K562 (cell line): Measurements from ENCODE around the gene LDLRAD3. TPM values are rescaled to one million over a fixed set of nuclear protein-coding genes. Genes with fewer than 3 reads are reported as not detected.

Experiments used
- ATAC-seq: fragments of 200-7000 bp; cut with Tn5 transposase; 3 replicates; pipeline ENCODE4 v1.9.1; 2020; ENCODE audit warnings: moderate library complexity
- BruUV-seq: library from RNA; stranded (reverse); fragments of 400-500 nt; replicated peaks from 2 replicates; lab custom pipeline; 2021; lab: Mats Ljungman, UMichigan
- CTCF ChIA-PET: fragments of 300-600 bp; formaldehyde crosslinking; extraction: SDS; loops from one replicate; lab custom pipeline; 2021; ENCODE audit warnings: low intra/inter-chr PET ratio; lab: Yijun Ruan, JAX
- POLR2A ChIA-PET: fragments of 300-600, 350-650 bp; sonication (Branson Sonifier 250); formaldehyde crosslinking; extraction: SDS; loops from one replicate; lab custom pipeline; 2021; ENCODE audit warnings: antibody characterized with exemption, inconsistent platforms; lab: Yijun Ruan, JAX
- DNase-seq, 4 experiments: peaks; one replicate each; pipeline versions ENCODE4 v3.0.0 to v3.0.0-alpha.2; 2011 to 2018; ENCODE audit warnings: low spot score in 3 of 4, mixed read lengths in 3 of 4; ENCODE audit errors: extremely low read depth in 1 of 4
- FAIRE-seq: peaks from 2 replicates; lab custom pipeline; 2011; peaks lifted over from hg19 to GRCh38; lab: Jason Lieb, UNC
- H2AFZ ChIP-seq: 2 replicates; pipeline ENCODE4 v1.6.0; 2011; ENCODE audit warnings: low read depth, low read length, control low read depth, inconsistent platforms
- H3K27ac ChIP-seq: fragments of 200-600 bp; 3 replicates; pipeline ENCODE4 v1.8.0; 2011; ENCODE audit warnings: low read depth, mild to moderate bottlenecking, control low read depth, inconsistent platforms, low read length, moderate library complexity, mixed read lengths; ENCODE audit errors: extremely low read depth
- H3K27me3 ChIP-seq, 2 experiments: fragments of 300-600 bp in 1 of 2; 2 replicates in 1 of 2; 3 replicates in 1 of 2; pipeline versions ENCODE4 v1.6.0 to v1.8.0; 2011; ENCODE audit warnings: inconsistent platforms in 2 of 2, low read length in 2 of 2, mild to moderate bottlenecking in 1 of 2, mixed read lengths in 1 of 2, moderate library complexity in 1 of 2; ENCODE audit not compliant: control insufficient read depth in 2 of 2, insufficient read depth in 2 of 2
- H3K36me3 ChIP-seq: fragments of 300-600 bp; 3 replicates; pipeline ENCODE4 v1.8.0; 2011; ENCODE audit warnings: mild to moderate bottlenecking, low read length, inconsistent platforms; ENCODE audit not compliant: control insufficient read depth, insufficient read depth
- H3K4me1 ChIP-seq, 2 experiments: fragments of 200-600 bp in 1 of 2; replicated peaks in 1 of 2; 2 replicates in 1 of 2; 3 replicates in 1 of 2; pipeline versions ENCODE4 v1.5.1 to v1.8.0; 2011; ENCODE audit warnings: inconsistent platforms in 2 of 2, low read length in 2 of 2, mild to moderate bottlenecking in 1 of 2, mixed read lengths in 1 of 2, moderate library complexity in 1 of 2; ENCODE audit not compliant: control insufficient read depth in 2 of 2, insufficient read depth in 2 of 2
- H3K4me2 ChIP-seq: 2 replicates; pipeline ENCODE4 v1.6.1; 2011; ENCODE audit warnings: low read length, control low read depth, inconsistent platforms, mixed read lengths; ENCODE audit not compliant: insufficient read depth
- H3K4me3 ChIP-seq: fragments of 200-600 bp; sonication (generic), shearing (Covaris generic); 2 replicates; pipeline ENCODE4 v1.5.1; 2016; ENCODE audit warnings: control low read depth, inconsistent platforms
- H3K79me2 ChIP-seq: fragments of 200-600 bp; 3 replicates; pipeline ENCODE4 v1.8.0; 2011; ENCODE audit warnings: low read length, inconsistent platforms; ENCODE audit not compliant: control insufficient read depth, insufficient read depth
- H3K9ac ChIP-seq, 2 experiments: 2 replicates each; pipeline versions ENCODE4 v1.6.0 to v1.6.1; 2011; ENCODE audit warnings: low read depth in 2 of 2, low read length in 2 of 2, control low read depth in 1 of 2, inconsistent platforms in 1 of 2, mild to moderate bottlenecking in 1 of 2, mixed read lengths in 1 of 2; ENCODE audit not compliant: insufficient read depth in 1 of 2
- H3K9me1 ChIP-seq: one replicate; pipeline ENCODE4 v1.6.0; 2011; ENCODE audit warnings: inconsistent platforms, mild to moderate bottlenecking, low read length, moderate library complexity; ENCODE audit not compliant: control insufficient read depth, insufficient read depth
- H3K9me3 ChIP-seq: replicated peaks from 2 replicates; pipeline ENCODE4 v1.5.1; 2011; ENCODE audit warnings: low read depth, low read length, inconsistent platforms; ENCODE audit not compliant: control insufficient read depth, insufficient read depth
- H4K20me1 ChIP-seq: replicated peaks from 2 replicates; pipeline ENCODE4 v1.6.1; 2011; ENCODE audit warnings: low read length, inconsistent platforms, mixed read lengths; ENCODE audit not compliant: control insufficient read depth, insufficient read depth
- CBFB ChIP-seq: sonication (generic); formaldehyde crosslinking; IDR thresholded peaks from 2 replicates; pipeline ENCODE4 v1.4.0; 2020; ENCODE audit warnings: mild to moderate bottlenecking, missing genetic modification reagents
- CGGBP1 ChIP-seq: fragments of 250-450 bp; sonication (Bioruptor Pico); IDR thresholded peaks from 2 replicates; pipeline ENCODE4 v1.9.0; 2021; ENCODE audit warnings: mild to moderate bottlenecking
- FOXK1 ChIP-seq: sonication (generic); formaldehyde crosslinking; IDR thresholded peaks from 2 replicates; pipeline ENCODE4 v1.8.0; 2022; ENCODE audit warnings: missing genetic modification reagents, mild to moderate bottlenecking, borderline replicate concordance
- IRF1 ChIP-seq: sonication (generic); formaldehyde crosslinking; IDR thresholded peaks from 2 replicates; pipeline ENCODE4 v1.8.0; 2022; ENCODE audit warnings: missing genetic modification reagents, mild to moderate bottlenecking, borderline replicate concordance
- MEIS2 ChIP-seq: fragments of 450-650 bp; IDR thresholded peaks from 2 replicates; pipeline ENCODE4 v1.6.1; 2014; ENCODE audit warnings: mild to moderate bottlenecking; ENCODE audit not compliant: partially characterized antibody
- MYC ChIP-seq, 2 experiments: fragments of 250-450 bp in 1 of 2; sonication (Bioruptor Pico) in 1 of 2; IDR thresholded peaks; 2 replicates each; pipeline versions ENCODE4 v1.5.1 to v1.6.1; 2012 to 2021; ENCODE audit warnings: low read depth in 2 of 2, borderline replicate concordance in 1 of 2, improper control_type of control experiment in 1 of 2, low read length in 1 of 2, mild to moderate bottlenecking in 1 of 2, moderate library complexity in 1 of 2
- NELFE ChIP-seq: IDR thresholded peaks from 2 replicates; pipeline ENCODE4 v1.6.1; 2011; ENCODE audit warnings: mild to moderate bottlenecking; ENCODE audit not compliant: insufficient read depth, insufficient read length
- NFE2L1 ChIP-seq: fragments of 450-650 bp; IDR thresholded peaks from 2 replicates; pipeline ENCODE4 v1.6.1; 2016; ENCODE audit warnings: missing genetic modification characterization, low read depth, mild to moderate bottlenecking, missing compliant biosample characterization, moderate library complexity, borderline replicate concordance
- PPARD ChIP-seq: fragments of 250-450 bp; sonication (Bioruptor Pico); IDR thresholded peaks from 2 replicates; pipeline ENCODE4 v1.8.0; 2022; ENCODE audit warnings: inconsistent platforms, mild to moderate bottlenecking, moderate library complexity
- SMAD2 ChIP-seq: fragments of 150-350 bp; IDR thresholded peaks from 2 replicates; pipeline ENCODE4 v1.6.1; 2014; ENCODE audit warnings: low read depth, mild to moderate bottlenecking, low read length
- TFE3 ChIP-seq: fragments of 450-650 bp; formaldehyde crosslinking; IDR thresholded peaks from 2 replicates; pipeline ENCODE4 v1.4.0; 2020; ENCODE audit warnings: mild to moderate bottlenecking, mixed read lengths
- TRIM28 ChIP-seq: fragments of 450-650 bp; IDR thresholded peaks from 2 replicates; pipeline ENCODE4 v1.6.1; 2017
- ZBTB49 ChIP-seq: sonication (generic); formaldehyde crosslinking; IDR thresholded peaks from 2 replicates; pipeline ENCODE4 v1.8.0; 2022; ENCODE audit warnings: missing genetic modification reagents, mild to moderate bottlenecking, borderline replicate concordance
- WGBS: fragments of 100-300 bp; shearing (Covaris generic); methylation state at CpG from one replicate; pipeline ENCODE4 v1.1.6; 2016; ENCODE audit warnings: low coverage, mixed read lengths; ENCODE audit not compliant: insufficient coverage; ENCODE audit errors: missing lambda C conversion rate; 5-methylcytosine and 5-hydroxymethylcytosine counted together
- in situ Hi-C: fragments of 300-500 bp; cut with MboI; formaldehyde crosslinking; loops from 4 replicates; pipeline ENCODE4 v1.15.0; 2018; ENCODE audit warnings: inconsistent platforms, mixed read lengths
- intact Hi-C: fragments of 100-400 bp; cut with micrococcal nuclease; formaldehyde crosslinking; loops from 2 replicates; pipeline ENCODE4 v1.14.2; 2022
- polyA plus RNA-seq, 8 experiments: library from polyadenylated mRNA; depleted of rRNA in 4 of 8; stranded (reverse) in 5 of 8; unstranded in 3 of 8; fragments of >200 nt; fragmentation: Nextera tagmentation in 2 of 8; fragmentation: Illumina TruSeq in 1 of 8; extraction: Ambion mirVana in 2 of 8; extraction: Trizol in 1 of 8; gene quantifications; 2 replicates each; pipeline versions ENCODE4 v1.2.1 to v1.2.3, GENCODE V29; 2011 to 2014; ENCODE audit warnings: inconsistent platforms in 1 of 8, missing spikeins in 1 of 8
- total RNA-seq, 7 experiments: library from RNA; depleted of rRNA in 6 of 7; stranded (reverse); fragments of >200 nt in 6 of 7; fragmentation: Illumina TruSeq in 2 of 7; extraction: Trizol in 2 of 7; gene quantifications; 2 replicates each; pipeline versions ENCODE4 v1.2.1 to v1.2.3, GENCODE V29; 2011 to 2021; ENCODE audit warnings: low replicate concordance in 1 of 7
- TF ChIP-seq, protein P1 (sequence below): fragments of 450-650 bp; formaldehyde crosslinking; IDR thresholded peaks from 2 replicates; pipeline ENCODE4 v1.4.0; 2022; ENCODE audit warnings: missing genetic modification characterization

Gene LDLRAD3
- total and polyA plus RNA-seq, 9 of the 15 experiments (the other 6 are each of a cell fraction or from before 2014, with no cell fraction given) = 0.73 to 7.2 (median 3.5) TPM

GRCh38 chr11:35986947-35987346 lies 43.1 kb downstream of the LDLRAD3 start (continued):
- TF ChIP-seq IRF1 (CRISPR knock-in tag) (no peak), PPARD (CRISPR knock-in tag) (no peak), FOXK1 (CRISPR knock-in tag) (no peak), NFE2L1 (tag) (no peak)

DNA sequence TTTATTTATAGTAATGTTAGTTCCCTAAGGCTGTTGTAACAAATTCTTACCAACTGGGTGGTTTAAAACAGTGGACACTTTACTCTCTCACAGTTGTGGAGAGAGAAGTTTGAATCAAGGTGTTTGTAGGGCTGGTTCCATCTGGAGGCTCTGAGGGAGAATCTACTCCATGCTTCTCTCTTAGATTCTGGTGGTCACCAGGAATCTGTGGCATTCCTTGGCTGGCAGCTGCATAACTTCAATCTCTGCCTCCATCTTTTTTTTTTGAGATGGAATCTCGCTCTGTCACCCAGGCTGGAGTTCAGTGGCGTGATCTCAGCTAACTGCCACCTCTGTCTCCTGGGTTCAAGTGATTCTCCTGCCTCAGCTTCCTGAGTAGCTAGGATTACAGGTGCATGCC lies 46.3 kb downstream of the LDLRAD3 start:
- no peak for ATAC-seq
- BruUV-seq = no TSS peak
- intact Hi-C loops = no loop called here
- TF ChIP-seq ZBTB49 (CRISPR knock-in tag) (no peak), CBFB (CRISPR knock-in tag) (no peak), TRIM28 (no peak), CGGBP1 (CRISPR knock-in tag) (no peak), MEIS2 (no peak), MYC (IDR thresholded peaks at IDR 0.05; ENCODE audit: low read depth, low read length) (no peak), MYC (CRISPR knock-in tag; IDR thresholded peaks at IDR 0.05; ENCODE audit: borderline replicate concordance, low read depth) (no peak), SMAD2 (no peak), TFE3 (CRISPR knock-in tag) (no peak), PPARD (CRISPR knock-in tag) (no peak), NELFE (no peak)
- TF ChIP-seq, protein P1, sequence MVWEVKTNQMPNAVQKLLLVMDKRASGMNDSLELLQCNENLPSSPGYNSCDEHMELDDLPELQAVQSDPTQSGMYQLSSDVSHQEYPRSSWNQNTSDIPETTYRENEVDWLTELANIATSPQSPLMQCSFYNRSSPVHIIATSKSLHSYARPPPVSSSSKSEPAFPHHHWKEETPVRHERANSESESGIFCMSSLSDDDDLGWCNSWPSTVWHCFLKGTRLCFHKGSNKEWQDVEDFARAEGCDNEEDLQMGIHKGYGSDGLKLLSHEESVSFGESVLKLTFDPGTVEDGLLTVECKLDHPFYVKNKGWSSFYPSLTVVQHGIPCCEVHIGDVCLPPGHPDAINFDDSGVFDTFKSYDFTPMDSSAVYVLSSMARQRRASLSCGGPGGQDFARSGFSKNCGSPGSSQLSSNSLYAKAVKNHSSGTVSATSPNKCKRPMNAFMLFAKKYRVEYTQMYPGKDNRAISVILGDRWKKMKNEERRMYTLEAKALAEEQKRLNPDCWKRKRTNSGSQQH (CRISPR knock-in tag) = no peak

More for the DNA sequence above, 46.3 kb downstream of the LDLRAD3 start:
- WGBS = 0% methylated on average over 2 of the region's 2 CpGs
- H3K36me3 ChIP-seq = no peaks in the 10 kb centered on the region
- H3K9ac ChIP-seq = no peak overlapping the region
- H3K27me3 ChIP-seq = no peaks in the 10 kb centered on the region
- in situ Hi-C loops = no loop called here
- no peaks in the 10 kb centered on the region for H4K20me1 ChIP-seq
- ChIA-PET CTCF (no interaction called here), POLR2A (no interaction called here)
- no peak overlapping the region for H3K4me2 ChIP-seq
- DNase-seq = no peak
- H3K9me1 ChIP-seq = no peaks in the 10 kb centered on the region
- no peak for FAIRE-seq
- no peaks in the 10 kb centered on the region for H3K4me1 ChIP-seq
- H3K9me3 ChIP-seq = no peaks in the 10 kb centered on the region
- no peak overlapping the region for H3K4me3 ChIP-seq
- H2AFZ ChIP-seq = no peak overlapping the region
- no peak overlapping the region for H3K27ac ChIP-seq
- no peaks in the 10 kb centered on the region for H3K79me2 ChIP-seq
